A549 (cell line): ENCODE results near the gene MAP1LC3A. TPM values are rescaled to one million over a fixed set of nuclear protein-coding genes. Genes with fewer than 3 reads are reported as not detected.

ENCODE experiments used
- CHD4 ChIP-seq: fragments of 200-600 bp; sonication (generic); IDR thresholded peaks from 2 replicates; pipeline ENCODE4 v1.6.1; 2016; ENCODE audit warnings: antibody characterized with exemption, mild to moderate bottlenecking, borderline replicate concordance
- EHMT2 ChIP-seq: fragments of 200-600 bp; sonication (generic); IDR thresholded peaks from 2 replicates; pipeline ENCODE4 v1.6.1; 2016; ENCODE audit warnings: antibody characterized with exemption, low read depth, mild to moderate bottlenecking, moderate library complexity
- EP300 ChIP-seq, 2 experiments: fragments of >200 bp; sonication (Bioruptor Twin); formaldehyde crosslinking; IDR thresholded peaks; 2 replicates in 1 of 2; 3 replicates in 1 of 2; pipeline ENCODE4 v1.6.1; 2016 to 2017
- ESRRA ChIP-seq: fragments of 150-350 bp; IDR thresholded peaks from 2 replicates; pipeline ENCODE4 v1.6.1; 2014; ENCODE audit warnings: mild to moderate bottlenecking, low read length, borderline replicate concordance
- FOSL2 ChIP-seq, 2 experiments: fragments of 450-650 bp in 1 of 2; fragments of >200 bp in 1 of 2; sonication (Bioruptor Twin) in 1 of 2; formaldehyde crosslinking; IDR thresholded peaks; 2 replicates each; pipeline versions ENCODE4 v1.5.0 to v1.6.1; 2016 to 2020; ENCODE audit warnings: mild to moderate bottlenecking in 1 of 2, moderate library complexity in 1 of 2
- FOXS1 ChIP-seq: fragments of 250-450 bp; sonication (Bioruptor Pico); IDR thresholded peaks from 2 replicates; pipeline ENCODE4 v1.5.0; 2020; ENCODE audit warnings: mild to moderate bottlenecking, moderate library complexity
- HDAC2 ChIP-seq: fragments of 200-600 bp; sonication (generic); IDR thresholded peaks from 2 replicates; pipeline ENCODE4 v1.6.1; 2016
- HOXA7 ChIP-seq: fragments of 250-450 bp; sonication (Bioruptor Pico); IDR thresholded peaks from 2 replicates; pipeline ENCODE4 v1.5.0; 2020; ENCODE audit warnings: mild to moderate bottlenecking, moderate library complexity
- HOXB13 ChIP-seq: fragments of 250-450 bp; sonication (Bioruptor Pico); IDR thresholded peaks from 2 replicates; pipeline ENCODE4 v1.5.0; 2020; ENCODE audit warnings: low read depth, mild to moderate bottlenecking, moderate library complexity
- HOXB5 ChIP-seq: fragments of 250-450 bp; sonication (Bioruptor Pico); IDR thresholded peaks from 2 replicates; pipeline ENCODE4 v1.5.0; 2020; ENCODE audit warnings: mild to moderate bottlenecking, moderate library complexity
- JUNB ChIP-seq: fragments of >200 bp; sonication (Bioruptor Twin); formaldehyde crosslinking; IDR thresholded peaks from 2 replicates; pipeline ENCODE4 v1.6.1; 2016
- KDM1A ChIP-seq: fragments of 200-600 bp; sonication (generic); IDR thresholded peaks from 2 replicates; pipeline ENCODE4 v1.6.1; 2016; ENCODE audit warnings: low read depth, mild to moderate bottlenecking
- KDM5A ChIP-seq: fragments of 200-600 bp; sonication (generic); IDR thresholded peaks from 2 replicates; pipeline ENCODE4 v1.6.1; 2016; ENCODE audit warnings: antibody characterized with exemption, mild to moderate bottlenecking
- MAFK ChIP-seq: fragments of 450-650 bp; IDR thresholded peaks from 2 replicates; pipeline ENCODE4 v1.6.1; 2014; ENCODE audit not compliant: partially characterized antibody
- NFE2L2 ChIP-seq: fragments of 150-350 bp; conservative IDR thresholded peaks from 2 replicates; pipeline ENCODE4 v1.6.1; 2014; ENCODE audit warnings: low read length
- NR3C1 ChIP-seq: fragments of >200 bp; sonication (Bioruptor Twin); formaldehyde crosslinking; IDR thresholded peaks from 3 replicates; pipeline ENCODE4 v1.6.1; 2017
- POLR2AphosphoS2 ChIP-seq: conservative IDR thresholded peaks from 2 replicates; pipeline ENCODE4 v1.6.1; 2012; ENCODE audit warnings: low read length, improper control_type of control experiment, inconsistent platforms
- RARB ChIP-seq: fragments of 250-450 bp; sonication (Bioruptor Pico); IDR thresholded peaks from 2 replicates; pipeline ENCODE4 v1.8.0; 2021; ENCODE audit warnings: mild to moderate bottlenecking, moderate library complexity
- RCOR1 ChIP-seq: fragments of 150-350 bp; IDR thresholded peaks from 2 replicates; pipeline ENCODE4 v1.6.1; 2014; ENCODE audit warnings: antibody characterized with exemption, low read length, low read depth
- RFX5 ChIP-seq: fragments of 450-650 bp; IDR thresholded peaks from 2 replicates; pipeline ENCODE4 v1.7.1; 2014; ENCODE audit warnings: antibody characterized with exemption, mild to moderate bottlenecking, moderate library complexity
- RNF2 ChIP-seq: fragments of 200-600 bp; sonication (generic); IDR thresholded peaks from 2 replicates; pipeline ENCODE4 v1.6.1; 2016; ENCODE audit warnings: low read depth, mild to moderate bottlenecking, antibody characterized with exemption, moderate library complexity, borderline replicate concordance
- SREBF2 ChIP-seq: fragments of 450-650 bp; IDR thresholded peaks from 2 replicates; pipeline ENCODE4 v1.6.1; 2014; ENCODE audit warnings: mild to moderate bottlenecking, moderate library complexity
- TFCP2L1 ChIP-seq: fragments of 250-450 bp; sonication (Bioruptor Pico); IDR thresholded peaks from 2 replicates; pipeline ENCODE4 v1.5.0; 2021; ENCODE audit warnings: mild to moderate bottlenecking
- ZFP36 ChIP-seq: fragments of 450-650 bp; IDR thresholded peaks from 2 replicates; pipeline ENCODE4 v1.6.1; 2014; ENCODE audit warnings: borderline replicate concordance; ENCODE audit not compliant: partially characterized antibody
- ZNF302 ChIP-seq: fragments of 250-450 bp; sonication (Bioruptor Pico); IDR thresholded peaks from 2 replicates; pipeline ENCODE4 v1.9.0; 2021; ENCODE audit warnings: inconsistent platforms, mild to moderate bottlenecking, moderate library complexity
- polyA plus RNA-seq, 4 experiments: library from polyadenylated mRNA; depleted of rRNA in 3 of 4; stranded (reverse); fragments of >200 nt; fragmentation: RNase III in 1 of 4; extraction: RNeasy Plus Mini Kit Qiagen cat#74134 plus additional on column Dnase treatment in 1 of 4; gene quantifications; 2 replicates in 3 of 4; 3 replicates in 1 of 4; pipeline ENCODE4 v1.2.3, GENCODE V29; 2011 to 2017
- TF ChIP-seq, protein P1 (sequence below): fragments of 150-350 bp; IDR thresholded peaks from 2 replicates; pipeline ENCODE4 v1.6.1; 2014; ENCODE audit warnings: low read depth, mild to moderate bottlenecking, low read length
- TF ChIP-seq, protein P2 (sequence below): fragments of 200-600 bp; sonication (generic); IDR thresholded peaks from 2 replicates; pipeline ENCODE4 v1.6.1; 2016; ENCODE audit warnings: antibody characterized with exemption, mild to moderate bottlenecking, moderate library complexity
- TF ChIP-seq, protein P3 (sequence below): IDR thresholded peaks from 2 replicates; pipeline ENCODE4 v1.6.1; 2012; ENCODE audit warnings: low read depth, borderline replicate concordance
- TF ChIP-seq, protein P4 (sequence below): fragments of >200 bp; sonication (Bioruptor Twin); formaldehyde crosslinking; IDR thresholded peaks from 2 replicates; pipeline ENCODE4 v1.6.1; 2016
- TF ChIP-seq, protein P5 (sequence below): IDR thresholded peaks from 2 replicates; pipeline ENCODE4 v1.6.1; 2012
- TF ChIP-seq, protein P6 (sequence below): IDR thresholded peaks from 2 replicates; pipeline ENCODE4 v1.6.1; 2012

Gene MAP1LC3A
- polyA plus RNA-seq, 2 of the 4 experiments (the other 2 are of a cell fraction): 4.3 to 15.7 TPM

DNA sequence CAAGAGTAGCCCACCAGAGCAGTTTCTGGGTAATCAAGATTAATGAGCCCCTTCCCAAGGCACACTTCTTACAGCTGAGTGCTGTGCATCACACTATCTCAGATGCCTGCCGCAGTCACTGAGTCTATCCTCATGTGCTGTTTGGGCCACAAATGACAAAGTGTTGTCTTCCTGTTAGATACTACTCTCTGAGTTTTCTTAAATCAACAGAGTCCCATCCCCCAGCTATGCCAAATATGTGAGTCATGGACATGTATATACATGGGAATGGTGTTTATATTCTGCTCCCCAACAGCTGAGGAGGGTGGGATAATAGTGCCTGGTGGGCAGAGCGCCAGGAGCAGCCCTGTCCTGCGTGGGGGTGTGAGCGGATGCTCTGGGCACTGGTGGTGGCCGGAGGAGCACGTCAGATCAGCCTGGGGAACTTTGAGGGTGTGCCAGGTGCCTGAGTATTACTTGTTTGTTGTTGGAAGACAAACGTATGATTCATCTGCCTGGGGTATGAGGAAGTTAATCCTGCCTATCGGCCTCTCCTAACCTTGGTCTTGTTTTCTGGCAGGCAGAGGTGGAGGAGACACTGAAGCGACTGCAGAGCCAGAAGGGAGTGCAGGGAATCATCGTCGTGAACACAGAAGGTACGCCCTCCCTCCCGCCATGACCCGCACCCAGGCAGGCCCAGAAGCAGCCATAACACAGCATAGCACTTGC is 32.7 kb upstream of the MAP1LC3A start (continued):
- TF ChIP-seq CHD4: no peak
- TF ChIP-seq, protein P1, sequence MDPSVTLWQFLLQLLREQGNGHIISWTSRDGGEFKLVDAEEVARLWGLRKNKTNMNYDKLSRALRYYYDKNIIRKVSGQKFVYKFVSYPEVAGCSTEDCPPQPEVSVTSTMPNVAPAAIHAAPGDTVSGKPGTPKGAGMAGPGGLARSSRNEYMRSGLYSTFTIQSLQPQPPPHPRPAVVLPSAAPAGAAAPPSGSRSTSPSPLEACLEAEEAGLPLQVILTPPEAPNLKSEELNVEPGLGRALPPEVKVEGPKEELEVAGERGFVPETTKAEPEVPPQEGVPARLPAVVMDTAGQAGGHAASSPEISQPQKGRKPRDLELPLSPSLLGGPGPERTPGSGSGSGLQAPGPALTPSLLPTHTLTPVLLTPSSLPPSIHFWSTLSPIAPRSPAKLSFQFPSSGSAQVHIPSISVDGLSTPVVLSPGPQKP: no peak
- TF ChIP-seq KDM1A: no peak
- no peak for TF ChIP-seq TFCP2L1 (CRISPR knock-in tag)
- TF ChIP-seq NR3C1: no peak
- TF ChIP-seq, protein P2, sequence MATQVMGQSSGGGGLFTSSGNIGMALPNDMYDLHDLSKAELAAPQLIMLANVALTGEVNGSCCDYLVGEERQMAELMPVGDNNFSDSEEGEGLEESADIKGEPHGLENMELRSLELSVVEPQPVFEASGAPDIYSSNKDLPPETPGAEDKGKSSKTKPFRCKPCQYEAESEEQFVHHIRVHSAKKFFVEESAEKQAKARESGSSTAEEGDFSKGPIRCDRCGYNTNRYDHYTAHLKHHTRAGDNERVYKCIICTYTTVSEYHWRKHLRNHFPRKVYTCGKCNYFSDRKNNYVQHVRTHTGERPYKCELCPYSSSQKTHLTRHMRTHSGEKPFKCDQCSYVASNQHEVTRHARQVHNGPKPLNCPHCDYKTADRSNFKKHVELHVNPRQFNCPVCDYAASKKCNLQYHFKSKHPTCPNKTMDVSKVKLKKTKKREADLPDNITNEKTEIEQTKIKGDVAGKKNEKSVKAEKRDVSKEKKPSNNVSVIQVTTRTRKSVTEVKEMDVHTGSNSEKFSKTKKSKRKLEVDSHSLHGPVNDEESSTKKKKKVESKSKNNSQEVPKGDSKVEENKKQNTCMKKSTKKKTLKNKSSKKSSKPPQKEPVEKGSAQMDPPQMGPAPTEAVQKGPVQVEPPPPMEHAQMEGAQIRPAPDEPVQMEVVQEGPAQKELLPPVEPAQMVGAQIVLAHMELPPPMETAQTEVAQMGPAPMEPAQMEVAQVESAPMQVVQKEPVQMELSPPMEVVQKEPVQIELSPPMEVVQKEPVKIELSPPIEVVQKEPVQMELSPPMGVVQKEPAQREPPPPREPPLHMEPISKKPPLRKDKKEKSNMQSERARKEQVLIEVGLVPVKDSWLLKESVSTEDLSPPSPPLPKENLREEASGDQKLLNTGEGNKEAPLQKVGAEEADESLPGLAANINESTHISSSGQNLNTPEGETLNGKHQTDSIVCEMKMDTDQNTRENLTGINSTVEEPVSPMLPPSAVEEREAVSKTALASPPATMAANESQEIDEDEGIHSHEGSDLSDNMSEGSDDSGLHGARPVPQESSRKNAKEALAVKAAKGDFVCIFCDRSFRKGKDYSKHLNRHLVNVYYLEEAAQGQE: no peak
- TF ChIP-seq RARB (CRISPR knock-in tag): no peak; the same call in 1 of the 2 replicates
- TF ChIP-seq ZNF302: no peak
- no peak for TF ChIP-seq ZFP36
- TF ChIP-seq KDM5A: no peak
- TF ChIP-seq MAFK: peak; percentile 31
- TF ChIP-seq RFX5: peak; percentile 52; the same call in 1 of the 2 replicates
- peak; percentile 92 for TF ChIP-seq FOSL2 (IDR thresholded peaks at IDR 0.05)
- TF ChIP-seq FOSL2 (CRISPR knock-in tag; IDR thresholded peaks at IDR 0.05): peak; percentile 96
- peak; percentile 96 for TF ChIP-seq FOXS1 (CRISPR knock-in tag)
- TF ChIP-seq JUNB: peak; percentile 96
- TF ChIP-seq NFE2L2: no peak
- no peak for TF ChIP-seq HOXB13 (CRISPR knock-in tag)
- TF ChIP-seq HOXB5 (CRISPR knock-in tag): peak; percentile 72; the same call in 1 of the 2 replicates
- TF ChIP-seq, protein P3, sequence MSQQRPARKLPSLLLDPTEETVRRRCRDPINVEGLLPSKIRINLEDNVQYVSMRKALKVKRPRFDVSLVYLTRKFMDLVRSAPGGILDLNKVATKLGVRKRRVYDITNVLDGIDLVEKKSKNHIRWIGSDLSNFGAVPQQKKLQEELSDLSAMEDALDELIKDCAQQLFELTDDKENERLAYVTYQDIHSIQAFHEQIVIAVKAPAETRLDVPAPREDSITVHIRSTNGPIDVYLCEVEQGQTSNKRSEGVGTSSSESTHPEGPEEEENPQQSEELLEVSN: no peak
- TF ChIP-seq HDAC2: no peak
- no peak for TF ChIP-seq EHMT2
- peak; percentile 72 to 84; a peak in 3 of 5 replicates for TF ChIP-seq EP300 (IDR thresholded peaks at IDR 0.05)
- no peak for TF ChIP-seq SREBF2
- TF ChIP-seq, protein P4, sequence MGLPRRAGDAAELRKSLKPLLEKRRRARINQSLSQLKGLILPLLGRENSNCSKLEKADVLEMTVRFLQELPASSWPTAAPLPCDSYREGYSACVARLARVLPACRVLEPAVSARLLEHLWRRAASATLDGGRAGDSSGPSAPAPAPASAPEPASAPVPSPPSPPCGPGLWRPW: no peak
- no peak for TF ChIP-seq HOXA7 (CRISPR knock-in tag)
- TF ChIP-seq ESRRA: no peak
- TF ChIP-seq, protein P5, sequence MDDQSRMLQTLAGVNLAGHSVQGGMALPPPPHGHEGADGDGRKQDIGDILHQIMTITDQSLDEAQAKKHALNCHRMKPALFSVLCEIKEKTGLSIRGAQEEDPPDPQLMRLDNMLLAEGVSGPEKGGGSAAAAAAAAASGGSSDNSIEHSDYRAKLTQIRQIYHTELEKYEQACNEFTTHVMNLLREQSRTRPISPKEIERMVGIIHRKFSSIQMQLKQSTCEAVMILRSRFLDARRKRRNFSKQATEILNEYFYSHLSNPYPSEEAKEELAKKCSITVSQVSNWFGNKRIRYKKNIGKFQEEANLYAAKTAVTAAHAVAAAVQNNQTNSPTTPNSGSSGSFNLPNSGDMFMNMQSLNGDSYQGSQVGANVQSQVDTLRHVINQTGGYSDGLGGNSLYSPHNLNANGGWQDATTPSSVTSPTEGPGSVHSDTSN: peak; percentile 82
- no peak for TF ChIP-seq POLR2AphosphoS2
- no peak for TF ChIP-seq RCOR1
- no peak for TF ChIP-seq RNF2
- TF ChIP-seq, protein P6, sequence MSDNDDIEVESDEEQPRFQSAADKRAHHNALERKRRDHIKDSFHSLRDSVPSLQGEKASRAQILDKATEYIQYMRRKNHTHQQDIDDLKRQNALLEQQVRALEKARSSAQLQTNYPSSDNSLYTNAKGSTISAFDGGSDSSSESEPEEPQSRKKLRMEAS: peak; percentile 87
